Kidney tubule cell (primary cell): Measurements from ENCODE around the gene KANSL1.

Experiments
- DNase-seq: peaks from one replicate; pipeline ENCODE4 v3.0.0-alpha.2; 2018; ENCODE audit warnings: low spot score

The KANSL1 gene

GRCh38 chr17:46072998-46073397 lies 120.2 kb downstream of the KANSL1 start:
- peak; percentile 88 for DNase-seq

- DNase-seq = peak; percentile 36
These were observed 121.4 kb downstream of the KANSL1 start for GRCh38 chr17:46071796-46072195.

GRCh38 chr17:46064460-46064859 lies 128.8 kb downstream of the KANSL1 start:
- no peak for DNase-seq

- DNase-seq = peak; percentile 90
These were observed 130.0 kb downstream of the KANSL1 start for GRCh38 chr17:46063241-46063640.

- no peak for DNase-seq
These were observed 131.8 kb downstream of the KANSL1 start for GRCh38 chr17:46061435-46061834.

- peak; percentile 79 for DNase-seq
These were observed 132.8 kb downstream of the KANSL1 start for GRCh38 chr17:46060461-46060860.

- peak; percentile 61 for DNase-seq
These were observed 133.7 kb downstream of the KANSL1 start for GRCh38 chr17:46059486-46059885.

GRCh38 chr17:46057366-46057765 lies 135.9 kb downstream of the KANSL1 start:
- no peak for DNase-seq

GRCh38 chr17:46056800-46057304 lies 136.4 kb downstream of the KANSL1 start:
- peak; percentile 19 for DNase-seq

GRCh38 chr17:46053911-46054534 lies 139.2 kb downstream of the KANSL1 start:
- DNase-seq = peak; percentile 35

GRCh38 chr17:46049656-46050055 lies 143.6 kb downstream of the KANSL1 start:
- DNase-seq = no peak

GRCh38 chr17:46047856-46048255 lies 145.4 kb downstream of the KANSL1 start:
- DNase-seq = no peak

- DNase-seq = no peak
These were observed 145.8 kb downstream of the KANSL1 start for GRCh38 chr17:46047398-46047797.

- no peak for DNase-seq
These were observed 146.3 kb downstream of the KANSL1 start for GRCh38 chr17:46046957-46047356.

- no peak for DNase-seq
These were observed 147.6 kb downstream of the KANSL1 start for GRCh38 chr17:46045639-46046038.

GRCh38 chr17:46044989-46045388 lies 148.2 kb downstream of the KANSL1 start:
- no peak for DNase-seq

- DNase-seq = peak; percentile 89
These were observed 148.8 kb downstream of the KANSL1 start for GRCh38 chr17:46044286-46044928.

GRCh38 chr17:46043606-46044005 lies 149.6 kb downstream of the KANSL1 start:
- DNase-seq = no peak

GRCh38 chr17:46042925-46043324 lies 150.3 kb downstream of the KANSL1 start:
- no peak for DNase-seq

- no peak for DNase-seq
These were observed 151.0 kb downstream of the KANSL1 start for GRCh38 chr17:46042246-46042645.

- DNase-seq = no peak
These were observed 153.5 kb downstream of the KANSL1 start for GRCh38 chr17:46039592-46040186.

GRCh38 chr17:46038937-46039336 lies 154.3 kb downstream of the KANSL1 start:
- no peak for DNase-seq

- no peak for DNase-seq
These were observed 154.8 kb downstream of the KANSL1 start for GRCh38 chr17:46038414-46038813.
